GM18867 (cell line): ENCODE measurements around the gene HDAC1.

Source experiments
- ATAC-seq: cut with Tn5 transposase; IDR thresholded peaks from one replicate; pipeline ENCODE4 v1.9.1; 2021; ENCODE audit warnings: mild to moderate bottlenecking, moderate library complexity; ENCODE audit not compliant: unreplicated experiment

HDAC1 gene

DNA sequence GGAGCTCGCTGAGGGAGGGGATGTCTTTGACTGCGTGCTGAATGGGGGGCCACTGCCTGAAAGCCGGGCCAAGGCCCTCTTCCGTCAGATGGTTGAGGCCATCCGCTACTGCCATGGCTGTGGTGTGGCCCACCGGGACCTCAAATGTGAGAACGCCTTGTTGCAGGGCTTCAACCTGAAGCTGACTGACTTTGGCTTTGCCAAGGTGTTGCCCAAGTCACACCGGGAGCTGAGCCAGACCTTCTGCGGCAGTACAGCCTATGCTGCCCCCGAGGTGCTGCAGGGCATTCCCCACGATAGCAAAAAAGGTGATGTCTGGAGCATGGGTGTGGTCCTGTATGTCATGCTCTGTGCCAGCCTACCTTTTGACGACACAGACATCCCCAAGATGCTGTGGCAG, 71.8 kb downstream of the HDAC1 start:
- ATAC-seq, result no peak

DNA sequence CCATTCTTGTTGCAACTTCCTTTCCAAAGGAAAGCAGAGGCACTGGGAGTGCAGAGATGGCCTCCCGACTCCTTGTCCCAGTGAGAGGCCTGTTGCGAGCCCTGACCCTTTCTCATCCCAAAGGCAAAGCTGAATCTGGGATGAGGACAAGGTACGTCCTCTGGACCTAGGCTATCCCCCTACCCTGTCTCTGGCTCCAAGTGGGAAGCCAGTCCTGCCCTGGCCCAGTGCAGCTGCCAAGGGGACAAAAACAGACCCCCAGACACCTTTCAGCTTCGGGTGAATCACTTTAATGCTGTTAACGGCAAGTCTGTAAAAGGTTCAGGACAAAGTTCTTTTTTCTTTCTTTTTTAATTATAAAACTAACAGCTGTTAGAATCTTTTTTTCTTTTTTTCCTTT, 73.0 kb downstream of the HDAC1 start:
- no peak for ATAC-seq

DNA sequence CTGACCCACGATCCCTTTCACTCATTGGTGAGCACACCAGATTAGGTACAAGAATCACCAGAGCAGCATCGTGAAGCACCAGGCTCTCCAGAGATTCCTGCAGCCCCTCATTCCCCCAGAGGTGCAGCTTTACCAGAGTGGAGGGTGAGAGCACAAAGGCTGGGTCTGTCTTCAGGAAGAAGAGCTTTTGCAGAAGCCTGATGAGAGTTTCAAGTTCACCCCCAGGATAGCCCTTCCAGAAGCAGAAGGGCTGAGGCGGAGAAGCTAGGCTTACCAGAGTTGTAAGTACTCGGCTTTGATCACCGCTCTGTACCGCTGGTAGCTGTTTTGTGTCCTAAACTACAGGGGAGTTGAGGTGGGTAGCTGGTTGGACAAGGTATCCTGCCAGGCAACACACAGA, 73.6 kb downstream of the HDAC1 start:
- no peak for ATAC-seq

DNA sequence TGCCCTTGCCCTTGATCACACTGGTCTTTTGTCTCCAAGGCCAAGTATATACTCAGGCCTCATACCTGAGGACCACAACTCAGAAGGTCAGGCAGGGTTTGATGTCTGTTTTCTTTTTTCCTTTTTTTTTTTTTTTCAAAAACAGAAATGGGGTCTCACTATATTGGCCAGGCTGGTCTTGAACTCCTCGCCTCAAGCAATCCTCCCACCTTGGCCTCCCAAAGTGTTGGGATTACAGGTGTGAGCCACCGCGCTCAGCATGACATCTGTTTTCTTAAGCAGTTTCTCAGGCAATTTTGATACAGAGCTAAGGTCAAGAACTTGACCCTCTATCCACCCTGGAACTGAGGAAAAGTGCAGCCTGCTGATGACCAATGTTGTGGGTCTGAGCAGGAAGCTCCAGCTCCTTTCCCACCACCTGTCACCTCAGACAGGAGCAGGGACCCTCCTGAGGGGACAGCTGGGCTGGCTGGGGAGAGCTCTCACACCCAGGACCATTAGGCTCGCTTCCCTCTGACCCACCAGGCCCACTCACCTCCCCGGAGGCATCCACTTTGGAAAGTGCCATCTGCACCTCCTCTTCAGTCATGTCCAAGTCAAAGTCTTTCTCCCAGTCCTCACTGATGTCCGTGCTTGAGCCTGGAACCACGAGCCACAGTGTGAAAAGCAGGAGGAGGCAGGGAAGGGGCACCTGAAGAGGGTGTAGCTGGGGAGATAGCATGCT, 76.2 kb downstream of the HDAC1 start:
- no peak for ATAC-seq

DNA sequence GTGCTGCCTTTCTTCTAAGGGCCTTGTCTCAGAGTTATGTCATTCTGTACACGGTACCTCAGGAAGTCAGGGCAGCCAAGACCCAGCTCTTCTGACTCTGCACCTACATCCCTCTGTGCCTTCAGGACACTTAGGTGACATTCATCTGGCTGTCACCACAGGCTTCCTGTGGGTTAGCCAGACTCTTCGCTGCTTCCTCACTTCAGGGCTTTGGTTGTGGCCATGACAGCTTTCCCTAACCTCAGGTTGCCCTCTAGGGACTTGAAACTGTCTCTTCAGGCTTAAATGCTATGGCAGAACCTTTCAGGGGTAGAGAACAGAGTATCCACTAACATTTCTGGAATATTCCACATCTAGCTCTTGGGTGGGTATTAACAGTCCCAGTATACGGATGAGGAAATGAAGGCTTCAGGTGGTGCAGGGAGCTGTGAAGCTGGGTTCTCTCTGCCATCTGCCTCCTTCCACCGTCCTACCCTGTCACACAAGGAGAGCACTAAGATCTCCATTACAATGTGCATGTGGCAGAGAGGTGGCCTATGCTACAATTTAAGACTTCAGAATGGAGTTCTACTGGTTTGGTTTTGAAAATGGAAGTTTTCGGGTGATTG, 80.4 kb downstream of the HDAC1 start:
- ATAC-seq, result no peak

DNA sequence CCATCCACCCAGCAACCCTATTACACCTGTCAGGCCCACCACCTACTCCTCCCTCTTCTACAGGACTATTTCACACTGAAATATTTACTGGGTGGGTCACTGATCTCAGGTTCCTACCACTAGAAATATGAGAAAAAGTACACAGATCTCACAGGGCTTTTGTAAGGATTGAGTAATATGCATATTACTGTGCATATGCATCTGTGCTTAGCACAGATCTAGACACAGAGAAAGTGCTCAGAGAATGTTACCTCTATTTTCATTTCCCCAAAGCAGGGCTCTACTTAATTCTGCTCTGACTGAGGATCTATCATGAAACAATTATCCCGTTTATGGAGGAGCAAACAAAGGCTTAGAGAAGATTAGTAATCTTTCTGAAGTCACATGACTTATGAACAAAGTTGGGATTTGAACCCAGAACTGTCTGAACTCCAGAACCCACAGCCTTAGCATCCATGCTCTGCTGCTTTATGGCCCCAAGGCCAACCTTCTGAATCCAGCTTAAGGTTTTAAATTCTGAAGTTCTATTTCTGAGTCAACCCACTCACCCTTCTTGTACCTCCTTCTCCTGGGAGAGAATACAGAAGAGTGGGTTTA, 82.2 kb downstream of the HDAC1 start:
- ATAC-seq, result no peak

DNA sequence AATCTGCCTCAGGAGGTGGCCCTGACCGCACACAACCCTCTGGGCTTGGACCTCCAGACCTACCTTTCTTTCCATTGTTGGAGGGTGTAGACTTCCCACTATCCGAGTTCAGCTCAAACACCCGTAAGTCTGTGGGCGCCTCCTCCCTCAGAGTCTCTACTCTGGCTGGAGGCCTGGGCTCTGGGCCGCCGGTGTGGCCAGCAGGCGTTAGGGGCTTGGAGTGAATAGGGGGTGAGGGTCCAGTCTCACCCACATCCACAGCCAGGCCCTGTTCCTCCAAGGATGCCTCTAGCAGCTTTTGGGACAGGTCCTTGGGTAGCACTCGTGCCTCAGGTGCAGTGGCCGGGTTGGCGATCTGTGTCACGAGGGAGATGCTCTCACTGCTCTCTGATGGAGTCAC, 84.3 kb downstream of the HDAC1 start:
- no peak for ATAC-seq

DNA sequence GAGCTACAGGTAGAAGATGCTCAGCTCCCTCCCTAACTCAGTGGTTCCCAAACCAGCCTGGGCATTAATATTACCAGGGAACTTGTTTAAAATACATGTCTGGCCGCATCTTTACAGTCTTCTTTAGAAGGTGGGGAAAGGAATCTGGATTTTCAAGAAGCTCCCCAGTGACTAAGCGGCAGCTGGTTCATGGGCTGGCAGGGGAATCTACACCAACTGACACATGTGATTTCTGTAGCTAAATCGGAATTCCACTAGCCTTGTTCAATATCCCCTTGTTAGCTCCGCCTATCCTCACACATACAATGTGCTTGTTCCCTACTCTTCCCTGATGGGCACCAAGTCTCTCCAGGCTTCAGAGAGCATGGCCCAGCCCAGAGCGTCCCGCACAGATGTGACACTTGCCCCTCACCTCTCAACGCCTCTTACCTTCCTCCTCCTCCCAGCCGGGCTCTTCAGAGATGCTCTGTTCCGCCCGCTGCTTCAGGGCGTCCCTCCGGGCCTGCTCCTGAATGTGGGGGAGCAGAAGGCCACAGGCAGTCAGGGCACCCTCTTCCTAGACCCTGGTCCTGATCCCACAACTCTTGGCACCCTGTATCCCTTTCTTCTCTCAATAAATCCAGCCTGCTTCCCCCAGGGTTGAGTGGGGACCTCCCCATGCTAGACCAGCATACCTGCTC, 85.8 kb downstream of the HDAC1 start:
- ATAC-seq, result no peak

DNA sequence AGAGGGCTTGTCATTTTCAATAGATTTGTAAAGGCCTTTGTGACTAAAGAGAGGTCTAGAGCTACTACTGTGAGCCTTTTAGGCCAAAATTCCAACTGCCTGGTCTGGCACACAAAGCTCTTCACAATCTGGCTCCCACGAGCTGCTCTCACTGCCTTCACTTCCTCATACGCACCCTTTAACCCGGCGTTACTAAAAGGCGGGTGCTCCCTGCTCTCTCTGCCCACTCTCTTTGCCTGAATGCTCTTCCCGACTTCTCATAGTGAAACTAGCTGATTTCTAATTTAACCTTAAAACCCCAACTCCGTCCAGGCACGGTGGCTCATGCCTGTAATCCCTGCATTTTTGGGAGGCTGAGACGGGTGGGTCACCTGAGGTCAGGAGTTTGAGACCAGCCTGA, 88.2 kb downstream of the HDAC1 start:
- no peak for ATAC-seq
